ENCODE data around the gene MGAT4A. TPM values are rescaled to one million over a fixed set of nuclear protein-coding genes. Genes with fewer than 3 reads are reported as not detected.

MGAT4A gene
- total and polyA plus RNA-seq, 2 of the 8 experiments (the other 6 are each of a cell fraction or from before 2014, with no cell fraction given) = 1.4 to 7.7 TPM

DNA sequence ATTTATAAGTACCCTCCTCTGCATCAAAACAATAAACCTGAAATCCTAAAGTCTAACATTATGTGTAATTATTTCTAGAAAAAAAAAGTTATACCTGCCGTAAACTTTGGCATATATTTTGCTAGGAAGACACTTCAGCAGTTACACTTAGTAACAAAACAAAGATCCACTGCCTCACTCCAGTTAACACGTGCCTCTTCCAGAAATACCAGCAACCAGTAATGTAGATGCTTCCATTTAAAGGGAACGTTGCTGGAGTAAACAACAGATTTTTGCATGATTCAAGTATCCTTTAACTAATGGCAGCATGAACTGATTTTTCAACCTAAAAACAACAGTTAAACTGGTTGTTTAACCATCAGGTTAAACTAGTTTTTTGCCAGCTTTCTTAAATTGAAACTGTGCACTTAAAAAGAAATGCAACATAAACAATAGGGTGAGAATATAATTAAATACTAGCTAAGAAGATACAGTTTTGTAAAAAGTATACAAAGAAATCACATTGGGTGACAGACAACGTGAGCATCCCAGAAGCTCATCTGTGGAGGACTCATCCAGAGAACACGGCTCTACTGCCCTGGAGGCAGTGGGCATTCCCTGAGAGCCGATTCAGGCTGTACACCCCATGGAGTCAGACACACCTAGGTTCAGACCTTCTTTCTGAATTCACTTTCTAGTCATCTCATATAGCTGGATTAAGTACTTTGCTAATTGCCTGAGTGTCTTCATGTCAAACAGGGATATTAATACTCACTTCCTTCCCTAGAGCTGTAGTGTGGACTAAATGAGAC, 22.3 kb downstream of the MGAT4A start:
- Histone ChIP-seq H3K18ac (ENCODE audit: extremely low read depth, low read length) (no peak overlapping the region), H4K8ac (ENCODE audit: extremely low read depth, insufficient read depth, low read length) (no peak overlapping the region), H3K79me2 (ENCODE audit: control insufficient read depth in 1 of 2, insufficient read depth in 2 of 2, low read length in 2 of 2) (no peaks in the 10 kb centered on the region), H3K4me2 (ENCODE audit: insufficient read depth in 1 of 2, low read depth in 2 of 2, low read length in 2 of 2) (no peak overlapping the region), H2BK5ac (ENCODE audit: low read depth, low read length) (no peak overlapping the region), H3K23me2 (ENCODE audit: low read depth, low read length) (no peaks in the 10 kb centered on the region; the same call in 1 of the 2 replicates), H3K36me3 (ENCODE audit: control insufficient read depth in 2 of 4, insufficient read depth in 4 of 4, low read length in 3 of 4) (no peaks in the 10 kb centered on the region), H3K9me3 (ENCODE audit: insufficient read depth in 2 of 2, low read depth in 1 of 2, low read length in 1 of 2) (no peaks in the 10 kb centered on the region), H4K20me1 (replicated peaks in 1 of 2; ENCODE audit: control insufficient read depth in 1 of 2, insufficient read depth in 2 of 2, low read length in 2 of 2) (no peaks in the 10 kb centered on the region), H4K91ac (replicated peaks; ENCODE audit: insufficient read length, low read length) (no peak overlapping the region), H2BK20ac (ENCODE audit: low read length) (no peak overlapping the region), H3K4me3 (ENCODE audit: extremely low read depth in 1 of 4, insufficient read depth in 2 of 4, low read depth in 3 of 4, low read length in 4 of 4) (no peak overlapping the region), H2BK120ac (replicated peaks; ENCODE audit: low read depth, low read length) (no peak overlapping the region), H3K56ac (replicated peaks; ENCODE audit: insufficient read length, low read depth, low read length) (no peak overlapping the region), H2BK12ac (ENCODE audit: low read depth, low read length) (no peak overlapping the region), H3K27me3 (replicated peaks in 1 of 4; ENCODE audit: control insufficient read depth in 3 of 4, extremely low read depth in 1 of 4, insufficient read depth in 3 of 4, low read length in 3 of 4) (no peaks in the 10 kb centered on the region), H3K4ac (replicated peaks; ENCODE audit: insufficient read length, low read depth, low read length) (no peak overlapping the region), H4K5ac (ENCODE audit: insufficient read length, low read depth, low read length) (no peak overlapping the region), H2BK15ac (ENCODE audit: low read length) (no peak overlapping the region), H3K9ac (replicated peaks in 1 of 4; ENCODE audit: extremely low read depth in 1 of 4, low read depth in 3 of 4, low read length in 3 of 4) (no peak overlapping the region), H3K23ac (ENCODE audit: insufficient read length) (no peak overlapping the region), H2AFZ (ENCODE audit: low read length) (no peak overlapping the region), H3K14ac (ENCODE audit: insufficient read length) (no peak overlapping the region), H2AK5ac (ENCODE audit: low read depth, low read length) (no peak overlapping the region), H3K27ac (ENCODE audit: low read depth, low read length) (no peak overlapping the region), H3K4me1 (replicated peaks in 1 of 4; ENCODE audit: control insufficient read depth in 3 of 4, insufficient read depth in 4 of 4, low read length in 3 of 4) (no peaks in the 10 kb centered on the region), H3K79me1 (ENCODE audit: low read depth, low read length) (no peaks in the 10 kb centered on the region)
- ChIA-PET POLR2A (ENCODE audit: partially characterized antibody) (no interaction called here), CTCF (ENCODE audit: partially characterized antibody) (interaction anchor here (1.1 to 1.8 kb wide), 3 partner anchors 15 to 96 kb away, joined by 3 to 6 read pairs (median 3); no protein-coding TSS in a partner anchor)
- WGBS, 2 experiments (ENCODE audit: extremely low coverage in 1 of 2, insufficient coverage in 1 of 2, insufficient read length in 1 of 2, insufficient replicate concordance in 2 of 2, low coverage in 1 of 2, low lambda C conversion rate in 2 of 2, missing lambda C conversion rate in 1 of 2) = 92% methylated on average over 6 of the region's 6 CpGs; no CpG with 5 or more reads in 1 of the 2 experiments
- DNase-seq (ENCODE audit: low read depth in 1 of 2, low spot score in 2 of 2) = no peak
- TF ChIP-seq TCF12 (IDR thresholded peaks at IDR 0.05; ENCODE audit: low read depth, low read length) = no peak
- TF ChIP-seq KDM1A (IDR thresholded peaks at IDR 0.05; ENCODE audit: borderline replicate concordance, low read length) = no peak
- TF ChIP-seq, protein P1, sequence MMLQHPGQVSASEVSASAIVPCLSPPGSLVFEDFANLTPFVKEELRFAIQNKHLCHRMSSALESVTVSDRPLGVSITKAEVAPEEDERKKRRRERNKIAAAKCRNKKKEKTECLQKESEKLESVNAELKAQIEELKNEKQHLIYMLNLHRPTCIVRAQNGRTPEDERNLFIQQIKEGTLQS (IDR thresholded peaks at IDR 0.05; ENCODE audit: insufficient read depth, low read depth, low read length) = no peak
- no peak for TF ChIP-seq SRF (IDR thresholded peaks at IDR 0.05; ENCODE audit: low read depth, low read length)
- TF ChIP-seq EP300 (IDR thresholded peaks at IDR 0.05; ENCODE audit: borderline replicate concordance in 1 of 2, low read depth in 2 of 2, low read length in 2 of 2) = no peak
- no peak for TF ChIP-seq HDAC6 (IDR thresholded peaks at IDR 0.05; ENCODE audit: low read depth, low read length)
- no peak for TF ChIP-seq SP4 (IDR thresholded peaks at IDR 0.05; ENCODE audit: low read length)
- no peak for TF ChIP-seq MAFK (IDR thresholded peaks at IDR 0.05; ENCODE audit: low read depth, low read length)
- TF ChIP-seq BCL11A (IDR thresholded peaks at IDR 0.05; ENCODE audit: low read depth in 2 of 2, low read length in 2 of 2) = no peak
- TF ChIP-seq JUN (IDR thresholded peaks at IDR 0.05; ENCODE audit: low read depth, low read length) = no peak
- no peak for TF ChIP-seq FOSL1 (IDR thresholded peaks at IDR 0.05; ENCODE audit: insufficient read depth, low read depth, low read length)
- FAIRE-seq = no peak

Measured in H1 (cell line).